C4-2B (cell line): ENCODE measurements around the gene DPP6.

Experiments used
- CTCF ChIP-seq: fragments of 450-650 bp; conservative IDR thresholded peaks from 2 replicates; pipeline ENCODE4 v1.5.1; 2017; ENCODE audit warnings: mild to moderate bottlenecking
- ZFX ChIP-seq: fragments of 450-650 bp; IDR thresholded peaks from 2 replicates; pipeline ENCODE4 v1.6.1; 2017

DNA sequence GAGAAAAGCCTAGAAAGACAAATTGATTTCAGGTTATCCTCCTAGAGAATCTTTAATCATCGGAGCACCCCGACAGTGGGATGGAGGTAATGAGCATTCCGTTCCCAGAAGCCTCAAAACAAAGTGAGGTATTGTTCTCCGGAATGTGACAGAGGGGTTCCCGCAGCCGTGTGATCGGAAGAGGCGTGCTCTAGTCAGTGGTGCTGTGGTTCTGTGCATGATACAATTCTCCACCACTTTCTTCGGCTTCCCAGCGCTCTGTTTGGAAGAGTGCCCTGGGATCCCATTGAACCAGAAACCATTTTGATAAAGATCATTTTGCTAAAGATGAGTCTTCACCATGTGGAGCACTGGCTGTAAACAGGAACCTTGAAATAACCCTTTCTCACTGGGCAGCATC, 516.1 kb downstream of the DPP6 start:
- no peak for TF ChIP-seq CTCF
- no peak for TF ChIP-seq ZFX
